ENCODE measurements around the gene TAF4.

The TAF4 gene

DNA sequence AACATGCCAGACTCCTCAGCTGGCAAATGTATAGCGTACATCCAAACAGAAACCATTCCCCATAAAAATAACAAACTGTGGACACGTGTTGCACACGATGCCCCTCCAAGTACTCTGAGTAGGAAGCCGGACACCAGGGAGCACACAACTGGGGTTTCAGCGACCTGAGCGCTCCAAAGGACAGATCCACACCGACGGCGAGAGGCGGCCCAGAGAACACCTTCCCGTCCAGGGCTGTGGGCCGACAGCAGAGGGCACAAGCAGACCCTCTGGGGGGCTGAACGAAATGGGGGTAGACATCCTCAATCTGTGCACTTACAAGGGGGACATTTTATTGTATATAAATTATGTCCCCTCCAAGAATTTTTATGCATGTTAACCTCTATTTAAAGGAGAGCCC lies 24.7 kb downstream of the TAF4 start:
- no peak for DNase-seq

DNA sequence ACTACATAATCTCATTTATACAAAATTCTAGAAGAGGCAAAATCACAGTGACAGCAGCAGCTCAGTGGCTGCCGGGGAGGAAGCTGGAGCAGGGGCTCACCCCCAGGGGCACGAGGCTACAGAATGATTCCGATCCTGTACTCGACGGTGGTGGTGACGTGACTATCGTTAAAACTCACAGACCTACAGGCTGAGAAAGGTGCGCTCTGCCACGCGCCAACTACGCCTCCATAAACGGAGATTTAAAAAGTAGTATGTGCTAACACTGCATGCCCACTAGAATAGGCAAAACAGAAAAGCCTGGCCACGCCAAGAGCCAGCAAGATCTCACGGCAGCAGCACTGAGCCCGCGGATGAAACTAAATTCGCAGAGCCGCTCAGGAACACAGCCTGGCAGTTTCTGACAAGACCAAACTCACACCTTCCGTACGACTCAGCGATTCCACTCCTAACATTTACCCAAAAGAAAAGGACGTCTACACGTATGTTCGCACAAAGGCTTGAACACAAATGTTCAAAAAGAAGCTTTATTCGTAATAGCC lies 25.2 kb downstream of the TAF4 start:
- no peak for DNase-seq

DNA sequence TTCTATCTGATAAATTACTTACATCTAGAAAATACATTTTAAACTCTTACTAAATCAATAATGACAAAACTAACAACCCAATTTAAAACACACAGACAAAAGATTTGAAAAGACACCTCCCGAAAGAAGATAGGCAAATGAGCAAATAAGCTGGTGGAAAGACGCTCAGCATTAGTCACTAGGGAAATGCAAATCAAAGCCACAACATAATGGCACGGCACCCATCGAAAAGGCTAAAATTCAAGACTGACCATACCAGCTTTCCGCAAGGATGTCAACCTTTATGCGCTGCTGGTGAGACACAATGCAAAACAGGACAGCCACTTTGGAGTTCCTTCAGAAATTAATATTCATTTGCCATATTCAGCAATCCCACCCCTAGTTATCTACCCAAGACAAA lies 25.9 kb downstream of the TAF4 start:
- no peak for DNase-seq

DNA sequence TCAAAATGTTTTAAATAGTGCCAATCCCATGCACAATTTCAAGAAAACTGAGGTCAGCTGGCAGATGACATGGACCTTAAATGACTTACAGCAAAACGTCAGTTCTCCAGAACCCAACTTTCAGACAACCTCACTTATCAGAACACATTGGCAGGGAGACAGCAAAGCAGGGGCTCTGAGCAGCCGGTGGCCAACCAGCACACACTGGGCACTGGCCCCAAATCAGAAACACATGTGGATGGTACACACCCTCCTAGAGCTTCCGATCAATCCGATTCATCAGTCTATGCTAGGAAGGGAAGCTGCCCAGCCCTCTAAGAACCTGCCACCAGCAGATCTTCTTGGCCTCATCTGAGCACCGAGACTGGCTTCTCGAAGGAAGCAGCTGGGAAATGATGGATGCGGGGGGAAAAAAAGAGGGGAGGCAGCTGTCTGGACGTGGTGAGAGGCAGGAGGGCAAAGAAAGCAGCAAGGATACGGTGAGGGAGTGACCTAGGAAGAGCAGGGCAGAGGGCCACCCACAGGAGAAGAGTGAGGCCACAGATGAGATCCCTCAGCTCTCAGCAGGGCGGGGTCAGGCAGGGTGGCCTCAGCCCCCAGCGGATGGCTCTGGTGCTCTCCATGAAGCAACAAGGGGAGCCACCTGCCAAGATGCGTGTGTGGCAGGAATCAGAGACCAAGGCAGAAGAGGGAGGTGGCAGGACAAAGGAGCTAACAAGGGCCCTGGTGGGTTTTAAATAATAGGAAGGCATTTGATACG lies 32.9 kb downstream of the TAF4 start:
- DNase-seq, result no peak

DNA sequence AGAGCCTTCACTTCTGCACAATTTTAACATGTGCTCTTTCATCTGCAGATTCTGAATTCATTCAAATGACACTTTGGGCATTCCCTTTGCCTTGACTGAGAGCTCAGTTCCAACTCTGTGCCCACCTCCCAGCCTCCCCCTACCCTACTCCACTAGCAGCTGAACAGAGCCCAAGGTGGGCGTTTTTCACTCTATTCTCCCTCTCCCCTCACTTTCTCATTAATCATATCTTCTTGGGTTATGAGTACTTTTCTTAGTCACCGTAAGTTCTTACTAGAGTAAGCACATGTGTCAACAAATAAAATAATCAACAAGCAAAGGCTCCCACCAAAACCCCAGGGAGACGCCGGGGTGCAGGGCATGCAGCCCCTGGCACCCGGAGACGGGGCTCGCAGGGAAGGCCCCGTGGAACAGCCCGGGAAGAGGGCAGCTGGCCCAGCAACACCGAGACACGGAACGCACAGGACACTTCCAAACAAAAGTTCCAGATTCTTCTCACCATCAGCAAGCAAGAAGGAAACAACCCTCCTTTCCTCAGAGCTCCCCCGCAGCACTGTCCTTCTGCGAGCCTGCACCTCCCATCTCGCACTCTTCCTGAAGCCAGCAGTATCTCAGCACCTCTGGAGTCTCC lies 34.1 kb downstream of the TAF4 start:
- DNase-seq, result no peak

DNA sequence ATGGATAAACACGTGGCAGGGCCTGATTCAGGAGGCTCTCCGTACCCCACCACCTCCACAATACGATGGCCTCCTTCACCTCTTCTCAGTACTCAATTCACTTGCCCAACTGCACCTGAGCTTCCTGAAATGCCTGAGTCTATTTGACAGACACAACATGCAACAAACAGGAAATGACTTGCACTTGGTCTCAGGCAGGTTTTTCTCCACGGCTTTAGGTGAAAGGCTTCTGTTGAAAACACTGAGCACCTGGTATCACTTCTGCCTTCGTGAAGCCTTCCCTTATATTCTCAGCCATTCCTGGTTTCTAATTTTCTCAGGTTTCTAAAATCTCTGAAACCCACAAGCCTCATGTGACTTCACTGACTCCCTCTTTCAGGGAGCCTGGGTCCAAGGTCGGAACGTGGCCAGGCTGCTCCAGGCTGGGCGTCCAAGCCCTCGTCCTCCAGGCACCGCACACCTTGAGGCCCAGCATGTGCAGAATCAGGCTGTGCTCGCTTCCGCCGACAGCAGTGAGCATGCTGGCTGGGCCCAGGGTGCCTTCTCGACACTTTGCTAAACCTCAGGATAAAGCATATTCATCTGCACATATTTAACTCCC lies 34.7 kb downstream of the TAF4 start:
- DNase-seq, result no peak

DNA sequence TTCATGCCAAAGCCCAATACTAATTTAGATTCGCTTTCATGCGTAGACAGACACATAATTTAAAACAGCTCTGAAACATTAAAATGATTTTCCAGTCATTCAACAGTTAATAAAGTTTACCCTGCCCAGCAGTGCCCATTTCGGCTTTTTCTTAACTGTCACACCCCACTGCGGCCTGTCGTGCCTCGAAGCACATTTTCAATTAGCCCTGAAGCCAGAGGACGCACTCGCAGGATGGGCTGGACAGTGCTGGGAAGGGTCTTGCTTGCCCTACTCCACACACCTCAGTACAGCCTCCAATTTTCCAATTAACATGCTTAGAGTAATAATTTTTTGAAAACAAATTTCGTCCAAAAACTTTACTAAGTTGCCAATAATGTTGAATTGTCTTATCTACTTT lies 35.3 kb downstream of the TAF4 start:
- DNase-seq, result no peak

DNA sequence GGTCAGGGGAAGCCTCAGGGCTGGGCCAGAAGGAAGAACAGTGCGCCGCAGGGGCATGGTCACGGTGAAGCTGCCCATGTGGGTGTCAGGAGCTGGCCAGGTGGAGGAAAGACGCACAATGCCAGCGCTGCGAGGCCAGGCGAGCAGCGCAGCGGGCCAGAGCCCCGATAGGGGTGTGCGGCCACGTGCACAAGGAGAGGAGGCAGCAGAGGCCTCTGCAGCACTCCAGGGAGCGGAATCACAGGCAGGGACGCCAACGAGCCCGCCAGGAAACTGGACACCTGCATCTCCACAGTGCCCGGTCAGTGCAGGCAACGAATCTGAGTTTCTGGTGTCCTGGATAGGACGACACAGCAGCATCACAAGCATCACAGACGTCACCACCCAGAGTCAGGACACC lies 35.7 kb downstream of the TAF4 start:
- no peak for DNase-seq

DNA sequence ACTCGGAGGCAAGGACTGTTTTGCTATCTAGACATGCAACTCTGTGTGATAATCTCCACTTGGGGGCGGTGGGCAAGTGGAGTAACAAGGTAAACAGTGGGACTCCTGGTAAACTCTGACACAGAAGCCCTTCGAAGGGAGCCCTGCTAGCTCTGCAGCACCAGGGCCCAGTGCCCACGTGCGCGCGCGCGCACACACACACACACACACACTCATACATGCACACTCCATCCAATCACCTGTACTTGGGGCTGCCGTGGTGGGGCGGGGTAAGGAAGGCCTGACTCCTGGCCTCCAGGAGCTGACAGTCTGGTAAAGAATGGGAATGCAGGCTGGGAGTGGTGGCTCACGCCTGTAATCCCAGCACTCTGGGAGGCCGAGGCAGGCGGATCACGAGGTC lies 36.4 kb downstream of the TAF4 start:
- no peak for DNase-seq

DNA sequence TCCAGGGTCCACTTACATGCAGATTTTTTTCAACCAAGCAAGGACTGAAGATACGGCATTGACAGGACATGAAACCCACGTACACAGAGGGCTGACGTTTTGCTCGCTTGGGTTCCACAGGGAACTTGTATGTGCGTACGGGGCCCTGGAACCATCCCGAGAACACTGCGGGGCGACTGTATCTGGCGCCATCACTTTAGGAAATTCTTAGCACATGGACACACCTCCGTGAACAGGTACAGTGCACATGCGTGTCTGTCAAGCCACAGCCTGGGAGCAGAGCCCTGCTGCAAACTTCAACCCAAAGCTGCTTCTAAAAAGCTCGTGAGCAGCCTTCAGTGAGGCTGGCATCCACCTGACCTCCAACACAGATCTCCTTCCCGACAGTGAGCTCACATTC lies 37.3 kb downstream of the TAF4 start:
- DNase-seq, result no peak

DNA sequence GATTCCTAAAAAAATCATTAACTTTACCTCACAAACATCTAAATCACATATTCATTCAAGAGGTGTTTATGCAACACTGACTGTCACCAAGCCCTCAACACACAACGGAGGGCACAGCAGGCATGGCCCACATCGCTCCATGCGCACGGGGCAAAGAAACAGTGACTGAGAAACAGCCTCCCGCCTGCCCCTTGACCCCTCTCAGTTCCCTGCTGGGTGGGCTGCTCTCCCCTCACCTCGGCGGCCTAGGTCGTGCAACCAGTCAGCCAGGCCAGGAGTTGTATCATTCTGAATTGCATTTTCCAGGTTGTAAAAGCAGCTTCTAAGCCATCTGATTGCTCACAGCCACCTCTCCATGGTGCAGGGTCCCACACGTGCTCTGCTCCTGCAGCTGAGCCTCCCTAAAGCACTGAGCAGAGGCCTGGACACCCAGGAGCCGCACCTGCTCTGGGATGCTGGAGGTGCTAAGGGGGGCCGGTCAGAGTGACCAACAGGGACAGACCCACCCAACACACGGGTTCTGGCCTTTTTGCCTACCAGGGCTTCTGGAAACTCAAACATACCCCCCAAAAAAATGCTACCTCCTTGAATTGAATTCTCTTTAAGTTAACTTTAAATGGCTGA lies 37.9 kb downstream of the TAF4 start:
- no peak for DNase-seq

DNA sequence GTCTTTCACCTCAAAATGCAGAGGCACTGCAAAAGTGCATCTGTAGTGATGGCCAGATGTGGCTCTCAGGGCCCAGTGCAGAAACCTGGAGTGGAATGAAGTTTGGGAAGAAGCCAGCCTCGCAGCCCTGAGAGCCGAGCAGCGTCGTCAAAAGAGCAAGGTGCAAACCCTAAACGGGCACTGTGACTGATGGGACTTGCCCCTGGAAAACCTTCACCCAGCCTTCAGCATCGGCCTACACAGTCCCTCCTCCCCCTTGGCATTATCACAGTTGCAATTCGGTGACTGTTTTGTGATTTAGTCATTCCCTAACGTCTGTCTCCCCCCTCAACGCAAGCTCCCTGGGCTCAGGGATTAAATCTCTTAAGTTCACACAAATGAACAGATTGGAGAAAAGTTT lies 38.6 kb downstream of the TAF4 start:
- no peak for DNase-seq

DNA sequence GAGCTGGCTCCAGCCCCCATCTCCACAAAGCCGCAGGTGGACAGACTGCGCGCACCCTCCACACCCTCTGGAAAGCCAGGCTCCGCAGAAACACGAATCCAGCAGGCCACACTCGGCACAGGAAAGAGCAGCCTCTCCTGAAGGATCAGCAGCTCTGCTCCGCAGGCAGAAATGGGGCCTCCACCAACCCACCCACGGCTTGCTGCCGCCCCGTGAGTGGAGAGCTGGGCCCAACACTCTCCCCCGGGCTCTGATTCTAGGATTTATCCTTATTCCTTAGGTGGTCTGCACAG lies 39.2 kb downstream of the TAF4 start:
- no peak for DNase-seq

DNA sequence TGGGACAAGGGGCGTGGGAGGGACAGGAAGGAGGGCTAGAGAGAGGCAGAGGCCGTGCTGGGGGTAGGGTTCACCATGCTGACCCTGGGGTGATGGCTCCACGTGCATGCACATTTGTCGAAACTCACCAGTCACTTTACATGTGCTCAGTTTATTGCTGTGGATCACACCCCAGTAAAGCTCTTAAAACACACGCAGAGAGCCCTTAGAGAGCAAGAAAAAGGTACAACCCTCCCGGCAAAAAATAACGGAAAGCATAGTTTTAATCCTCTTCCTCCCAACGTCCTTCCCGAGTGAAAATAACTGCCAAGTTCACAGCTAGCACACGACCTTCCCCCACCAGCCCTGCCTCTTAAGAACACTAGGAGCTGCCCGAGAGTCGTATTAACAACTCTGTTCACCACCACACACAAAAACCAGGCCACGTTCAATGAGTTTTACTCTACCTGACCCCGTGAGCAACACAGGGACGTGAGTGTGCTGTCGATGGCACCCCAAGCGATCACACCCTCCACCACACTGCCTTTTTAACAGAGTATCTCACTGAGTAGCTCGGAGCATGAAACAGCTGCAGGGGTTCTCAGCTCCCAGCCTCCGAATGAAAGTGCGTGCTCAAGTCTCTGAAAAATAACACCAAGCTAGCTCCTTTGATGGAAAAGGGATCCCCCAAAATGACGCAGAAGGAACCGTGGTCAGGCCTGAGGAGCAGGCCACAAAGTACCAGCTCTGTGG lies 39.7 kb downstream of the TAF4 start:
- DNase-seq, result no peak

DNA sequence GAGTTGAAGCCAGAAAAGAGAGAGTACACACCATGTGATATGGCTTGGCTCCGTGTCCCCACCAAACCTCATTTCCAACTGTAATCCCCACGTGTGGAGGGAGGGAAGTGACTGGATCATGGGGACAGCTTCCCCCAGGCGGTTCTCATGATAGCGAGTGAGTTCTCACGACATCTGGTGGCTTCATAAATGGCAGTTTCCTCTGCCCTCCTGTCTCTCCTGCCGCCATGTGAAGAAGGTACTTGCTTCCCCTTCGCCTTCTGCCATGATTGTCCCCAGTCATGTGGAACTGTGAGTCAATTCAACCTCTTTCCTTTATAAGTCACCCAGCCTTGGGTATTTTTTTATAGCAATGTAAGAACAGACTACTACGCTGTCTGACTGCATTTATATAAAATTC lies 40.3 kb downstream of the TAF4 start:
- no peak for DNase-seq

DNA sequence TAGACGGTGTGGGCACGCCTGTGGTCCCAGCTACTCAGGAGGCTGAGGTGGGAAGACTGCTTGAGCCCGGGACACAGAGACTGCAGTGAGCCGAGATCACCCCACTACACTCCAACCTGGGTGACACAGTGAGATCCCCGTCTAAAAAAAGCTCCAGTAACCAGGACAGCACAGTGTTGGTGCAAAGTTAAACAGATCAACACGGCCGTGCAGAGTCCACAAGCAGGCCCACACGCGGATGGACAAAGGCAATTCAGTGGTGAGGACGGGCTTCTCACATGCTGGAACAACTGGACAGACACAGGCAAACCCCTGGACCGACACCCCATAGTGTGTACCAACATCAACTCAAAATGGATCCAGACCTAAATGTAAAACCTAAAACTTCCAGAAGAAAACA lies 41.7 kb downstream of the TAF4 start:
- no peak for DNase-seq

DNA sequence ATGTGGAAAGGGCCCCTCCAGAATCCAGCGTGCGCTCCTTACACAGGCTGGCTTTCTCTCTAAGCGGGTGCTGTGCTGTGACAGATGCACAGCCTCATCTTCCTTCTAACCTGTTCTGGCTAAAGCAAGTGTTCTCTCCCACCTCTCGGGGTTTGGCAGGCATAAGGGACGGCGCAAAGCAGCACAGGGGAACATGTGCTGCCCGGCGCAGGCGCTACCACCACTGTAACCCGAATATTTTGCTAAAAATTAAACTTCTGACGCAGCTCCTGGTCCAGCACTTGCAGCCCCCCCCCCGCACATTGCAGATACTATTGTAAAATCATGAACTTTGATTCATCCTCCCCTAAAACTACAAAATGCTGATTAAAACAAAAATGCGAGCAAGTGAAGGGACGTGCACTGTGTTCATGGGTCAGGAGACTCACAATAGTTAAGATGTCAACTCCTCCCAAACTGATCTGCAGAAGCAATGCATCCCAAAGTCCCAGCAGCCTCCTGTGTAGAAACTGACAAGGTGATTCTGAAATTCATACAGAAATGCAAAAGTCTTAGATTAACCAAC lies 43.0 kb downstream of the TAF4 start:
- no peak for DNase-seq

DNA sequence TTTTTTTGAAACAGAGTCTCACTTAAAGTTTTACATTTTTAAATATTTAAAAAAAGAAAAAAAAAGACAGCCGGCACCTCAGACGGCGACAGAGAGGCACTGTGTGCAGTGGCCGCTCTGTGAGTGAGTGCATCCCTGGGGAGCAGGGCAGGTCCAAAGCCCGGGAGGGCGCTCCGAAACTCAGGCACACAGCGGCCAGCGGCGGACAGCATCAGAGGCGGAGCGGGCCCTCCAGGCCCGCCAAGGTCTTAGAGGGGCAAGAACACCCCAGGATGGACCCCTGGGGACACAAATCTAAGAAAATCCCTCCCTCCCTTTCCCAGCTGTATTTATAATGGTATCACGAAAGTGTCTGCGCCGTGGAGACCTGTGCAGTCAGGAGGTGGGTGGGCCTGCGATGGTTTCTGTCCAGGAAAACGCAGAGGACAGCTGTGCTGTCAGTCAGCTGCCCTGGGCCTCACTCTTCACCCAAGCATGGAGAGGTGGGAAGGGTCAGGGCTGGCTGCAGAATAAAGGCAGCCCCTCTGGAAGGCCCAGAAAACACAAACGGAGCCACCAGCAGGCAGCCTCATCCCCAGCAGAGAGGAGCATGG lies 43.8 kb downstream of the TAF4 start:
- no peak for DNase-seq

DNA sequence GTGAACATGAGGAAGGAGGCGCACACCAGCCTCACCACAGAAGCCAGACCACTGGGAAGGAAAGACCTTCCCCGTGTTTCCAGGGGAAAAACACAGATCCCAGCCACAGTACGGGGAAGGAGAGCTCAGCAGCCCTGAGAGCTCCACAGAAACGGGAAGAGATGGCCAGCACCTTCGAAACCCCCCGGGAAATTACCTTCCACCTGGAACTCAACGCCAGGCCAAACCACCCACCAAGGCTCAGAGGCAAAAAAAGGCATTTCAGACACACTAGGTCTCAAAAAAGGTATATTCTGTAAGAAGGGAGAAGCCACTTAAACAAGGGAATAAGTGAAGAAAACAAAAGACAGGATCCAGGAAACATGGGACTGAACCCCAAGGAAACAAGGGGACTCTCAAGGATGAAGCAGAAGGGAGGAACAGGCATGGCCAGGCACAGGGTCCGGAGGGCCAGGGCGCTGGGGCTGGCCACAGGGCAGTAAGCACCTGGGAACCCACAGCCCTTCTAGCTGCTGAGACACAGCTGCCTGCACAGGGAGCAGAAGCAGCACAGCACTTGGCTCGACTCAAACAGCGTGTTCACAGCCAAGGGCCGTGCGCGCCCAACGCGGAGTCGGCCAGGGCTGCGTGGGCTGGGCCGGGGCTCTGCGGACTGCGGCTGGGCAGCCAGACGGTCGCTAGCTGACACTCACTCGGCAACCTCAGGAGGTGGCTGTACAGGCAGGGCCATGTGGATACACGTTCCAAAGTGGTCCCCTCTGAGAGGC lies 44.6 kb downstream of the TAF4 start:
- DNase-seq, result no peak

DNA sequence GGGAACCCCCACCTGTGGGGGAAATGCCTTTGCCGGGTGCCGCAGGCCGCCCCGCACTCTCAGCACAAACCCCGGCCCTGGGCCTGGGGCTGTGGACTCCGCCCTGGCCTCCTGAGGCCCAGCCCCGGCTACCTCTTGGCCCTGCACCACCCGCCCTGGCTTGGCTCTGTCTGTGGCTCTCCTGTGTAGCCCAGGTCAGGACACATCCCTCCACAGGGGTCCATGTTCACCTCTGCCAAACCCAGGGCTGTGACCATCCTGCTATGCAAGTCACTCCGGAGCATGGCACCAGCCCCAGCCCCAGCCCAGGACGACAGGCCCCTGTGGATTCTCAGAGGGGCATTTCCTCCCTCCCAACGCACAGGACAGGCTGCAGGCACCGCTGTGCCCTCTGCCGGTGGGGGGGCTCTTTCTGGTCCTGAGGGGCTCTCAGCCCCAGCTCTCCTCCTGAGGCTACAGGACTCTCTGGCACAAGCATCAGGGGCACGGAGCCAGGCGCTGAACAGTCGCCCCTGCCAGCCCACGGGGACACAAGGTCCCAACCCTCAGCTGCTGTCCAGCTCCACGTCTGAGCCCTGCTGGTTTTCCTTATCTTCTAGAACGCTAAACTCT lies 45.7 kb downstream of the TAF4 start:
- DNase-seq, result no peak

DNA sequence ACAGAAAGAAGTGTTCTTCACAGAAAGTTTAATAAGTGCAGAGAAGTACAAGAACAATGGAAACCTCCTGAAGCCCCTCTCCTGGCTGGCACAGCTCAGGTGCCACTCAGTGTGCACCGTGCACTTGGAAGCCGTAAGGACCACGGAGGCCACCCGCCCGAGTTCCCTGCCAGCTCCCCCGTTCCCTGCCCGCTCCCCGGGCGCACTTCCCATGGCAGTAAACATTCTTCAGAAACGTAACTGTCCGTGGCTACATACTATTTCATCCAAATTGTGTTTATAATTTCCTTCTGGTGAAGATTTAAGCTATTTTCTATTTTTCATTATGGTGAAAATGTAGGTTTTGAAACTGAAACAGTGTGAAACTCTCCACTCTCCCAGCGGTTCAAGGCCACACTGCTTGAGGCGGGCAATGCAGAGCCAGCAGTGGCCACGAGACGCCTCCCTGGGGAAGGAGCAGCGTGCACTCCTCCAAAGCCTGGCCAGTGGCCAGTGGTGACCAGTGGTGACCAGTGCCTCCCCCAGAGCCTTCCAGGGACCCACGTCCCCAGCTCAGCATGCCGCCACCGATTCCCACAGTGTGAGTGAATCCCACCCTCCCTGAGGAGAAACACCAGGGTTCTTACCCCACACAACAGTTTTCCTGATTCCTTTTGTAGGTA lies 46.4 kb downstream of the TAF4 start:
- no peak for DNase-seq
